GM12892 (cell line): ENCODE results near the gene ACSM6.

ENCODE experiments used
- POLR2A ChIP-seq: IDR thresholded peaks from 2 replicates; pipeline ENCODE4 v1.6.1; 2011; ENCODE audit warnings: low read depth, low read length, control low read depth
- TAF1 ChIP-seq: IDR thresholded peaks from 2 replicates; pipeline ENCODE4 v1.6.1; 2011; ENCODE audit warnings: low read depth, mild to moderate bottlenecking, control low read depth, low read length, borderline replicate concordance

GRCh38 chr10:95240811-95241210, 46.8 kb downstream of the ACSM6 start:
- no peak for TF ChIP-seq TAF1
- no peak for TF ChIP-seq POLR2A
